Activated CD4-positive, alpha-beta T cell treated with anti-CD3 and anti-CD28 coated beads, Interleukin-2, amount 10 ng/mL, durations not matched to agents 7 days and 5 days (primary cell): Measurements from ENCODE around the gene IQSEC1. TPM values are rescaled to one million over a fixed set of nuclear protein-coding genes. Genes with fewer than 3 reads are reported as not detected.
A peak's percentile ranks its signal among the peaks of the same experiment; 100 is the strongest.

Source experiments
- CTCF ChIA-PET: fragments of 350-600 bp; sonication (Branson Sonifier 250); formaldehyde crosslinking; loops from one replicate; lab custom pipeline; 2021; ENCODE audit warnings: antibody characterized with exemption; lab: Charles Lee
- POLR2A ChIA-PET: fragments of 350-600 bp; sonication (Branson Sonifier 250); formaldehyde crosslinking; loops from one replicate; lab custom pipeline; 2021; ENCODE audit warnings: antibody characterized with exemption; lab: Charles Lee
- DNase-seq: peaks from one replicate; pipeline ENCODE4 v3.0.0-alpha.2; 2020
- H3K27ac Mint-ChIP-seq: one replicate; pipeline ENCODE4 v1.8.0; 2021; ENCODE audit warnings: mild to moderate bottlenecking, moderate library complexity, mixed read lengths
- H3K27me3 Mint-ChIP-seq: one replicate; pipeline ENCODE4 v1.8.0; 2021; ENCODE audit warnings: mixed read lengths
- H3K36me3 Mint-ChIP-seq: one replicate; pipeline ENCODE4 v1.8.0; 2021; ENCODE audit warnings: low read depth, mixed read lengths
- H3K4me1 Mint-ChIP-seq: one replicate; pipeline ENCODE4 v1.8.0; 2021; ENCODE audit warnings: mixed read lengths
- H3K4me3 Mint-ChIP-seq: one replicate; pipeline ENCODE4 v1.8.0; 2021; ENCODE audit warnings: mild to moderate bottlenecking, moderate library complexity, mixed read lengths
- H3K9me3 Mint-ChIP-seq: one replicate; pipeline ENCODE4 v1.8.0; 2021; ENCODE audit warnings: mixed read lengths
- total RNA-seq, 2 experiments: library from RNA; stranded (reverse); gene quantifications; one replicate each; pipeline ENCODE4 v1.2.3, GENCODE V29; 2021

IQSEC1 gene
- total RNA-seq, 2 experiments from 2014 or later = 58.2 to 70.4 TPM

DNA sequence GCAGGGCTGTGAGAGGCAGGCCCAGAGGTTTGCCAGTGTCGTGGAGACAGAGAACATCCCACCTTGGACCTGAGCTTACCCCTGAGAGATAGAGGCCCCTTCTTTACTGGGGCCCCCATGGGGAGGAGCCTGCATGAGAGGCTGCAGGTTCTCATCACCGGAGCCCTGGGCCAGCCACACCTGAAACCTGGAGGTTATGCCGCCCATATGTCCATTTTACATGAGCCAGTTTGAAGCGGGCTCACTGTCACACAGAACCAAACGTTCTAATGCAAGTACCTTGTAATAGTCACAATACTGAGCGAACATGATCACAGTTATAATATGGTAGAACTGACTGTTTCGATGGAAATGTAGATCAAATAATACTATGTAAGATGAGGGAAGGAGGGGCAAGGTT, 6.3 kb upstream of the IQSEC1 start:
- no peak for DNase-seq
- no peak overlapping the region for H3K4me3 Mint-ChIP-seq
- H3K9me3 Mint-ChIP-seq = no peaks in the 10 kb centered on the region
- peaks cover 31% of the 10 kb centered on the region for H3K27me3 Mint-ChIP-seq
- H3K27ac Mint-ChIP-seq = no peak overlapping the region
- peaks cover 20% of the 10 kb centered on the region for H3K4me1 Mint-ChIP-seq
- H3K36me3 Mint-ChIP-seq = no peaks in the 10 kb centered on the region
- POLR2A ChIA-PET = no interaction called here
- CTCF ChIA-PET = interaction anchor here (4.1 kb wide), 1 partner anchor 12 kb away, joined by 18 read pairs; no protein-coding TSS in a partner anchor

DNA sequence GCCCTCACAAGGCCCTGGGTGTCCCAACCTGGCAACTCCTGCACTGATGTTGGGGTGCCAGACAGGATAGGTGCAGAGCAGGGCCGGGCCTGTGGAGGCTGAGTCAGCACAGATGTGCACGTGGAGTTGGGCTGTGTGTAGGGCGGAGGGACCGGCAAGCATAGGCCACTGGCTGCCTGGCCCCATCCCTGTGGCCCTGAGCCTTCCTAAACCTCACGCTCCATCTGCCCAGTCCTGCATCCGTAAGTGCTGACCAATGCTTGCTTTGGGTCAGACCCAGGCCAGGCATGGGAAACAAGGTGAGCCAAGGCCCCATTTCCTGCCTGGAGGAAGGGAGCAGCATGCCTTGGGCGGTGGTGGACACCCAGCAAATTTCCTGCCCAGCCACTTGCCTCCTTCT, 5.8 kb upstream of the IQSEC1 start:
- POLR2A ChIA-PET = no interaction called here
- CTCF ChIA-PET = no interaction called here
- no peak overlapping the region for H3K4me3 Mint-ChIP-seq
- DNase-seq = no peak
- peaks cover 36% of the 10 kb centered on the region for H3K27me3 Mint-ChIP-seq
- peaks cover 22% of the 10 kb centered on the region for H3K4me1 Mint-ChIP-seq
- H3K27ac Mint-ChIP-seq = peak overlapping the region; percentile 63
- no peaks in the 10 kb centered on the region for H3K9me3 Mint-ChIP-seq
- H3K36me3 Mint-ChIP-seq = no peaks in the 10 kb centered on the region

DNA sequence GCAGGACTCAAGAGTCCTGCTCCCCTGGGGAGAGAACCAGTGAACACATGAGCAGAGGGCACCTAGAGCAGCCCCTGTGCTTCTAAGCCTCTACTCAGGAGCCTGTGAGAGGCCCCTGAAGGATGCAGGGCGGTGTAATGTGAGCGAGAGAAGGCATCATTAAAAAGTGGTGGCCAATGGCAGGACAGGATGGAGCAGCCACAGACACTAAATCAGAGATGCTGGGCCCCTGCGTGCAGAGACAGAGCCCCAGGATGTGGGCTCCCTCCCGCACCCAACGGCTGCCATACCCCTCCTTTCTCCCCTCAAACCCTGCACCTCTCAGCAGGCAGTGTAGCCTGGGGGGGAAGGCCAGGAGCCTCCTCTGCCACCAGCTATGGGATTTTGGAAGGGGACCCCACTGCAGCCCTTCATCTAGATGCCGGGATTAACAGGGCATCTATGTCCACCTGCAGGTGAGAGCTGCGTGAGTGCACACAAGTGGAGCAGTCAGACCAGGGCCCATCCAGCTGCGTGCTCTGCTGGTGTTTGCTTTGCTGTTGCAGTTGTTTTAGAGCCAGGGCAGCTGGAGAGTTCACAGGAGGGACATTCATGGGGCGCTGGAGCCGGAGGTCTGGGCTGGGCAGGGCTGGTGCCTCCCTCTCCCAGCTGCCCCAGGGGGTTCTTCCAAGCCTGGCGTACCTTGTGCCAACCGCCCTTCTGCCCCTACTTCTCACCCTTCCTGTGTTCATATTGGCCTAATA, 5.1 kb upstream of the IQSEC1 start:
- H3K27ac Mint-ChIP-seq = peak overlapping the region; percentile 63
- ChIA-PET CTCF (no interaction called here), POLR2A (no interaction called here)
- DNase-seq = peak; percentile 26
- no peak overlapping the region for H3K4me3 Mint-ChIP-seq
- peaks cover 28% of the 10 kb centered on the region for H3K4me1 Mint-ChIP-seq
- H3K36me3 Mint-ChIP-seq = no peaks in the 10 kb centered on the region
- H3K27me3 Mint-ChIP-seq = peaks cover 41% of the 10 kb centered on the region
- no peaks in the 10 kb centered on the region for H3K9me3 Mint-ChIP-seq

DNA sequence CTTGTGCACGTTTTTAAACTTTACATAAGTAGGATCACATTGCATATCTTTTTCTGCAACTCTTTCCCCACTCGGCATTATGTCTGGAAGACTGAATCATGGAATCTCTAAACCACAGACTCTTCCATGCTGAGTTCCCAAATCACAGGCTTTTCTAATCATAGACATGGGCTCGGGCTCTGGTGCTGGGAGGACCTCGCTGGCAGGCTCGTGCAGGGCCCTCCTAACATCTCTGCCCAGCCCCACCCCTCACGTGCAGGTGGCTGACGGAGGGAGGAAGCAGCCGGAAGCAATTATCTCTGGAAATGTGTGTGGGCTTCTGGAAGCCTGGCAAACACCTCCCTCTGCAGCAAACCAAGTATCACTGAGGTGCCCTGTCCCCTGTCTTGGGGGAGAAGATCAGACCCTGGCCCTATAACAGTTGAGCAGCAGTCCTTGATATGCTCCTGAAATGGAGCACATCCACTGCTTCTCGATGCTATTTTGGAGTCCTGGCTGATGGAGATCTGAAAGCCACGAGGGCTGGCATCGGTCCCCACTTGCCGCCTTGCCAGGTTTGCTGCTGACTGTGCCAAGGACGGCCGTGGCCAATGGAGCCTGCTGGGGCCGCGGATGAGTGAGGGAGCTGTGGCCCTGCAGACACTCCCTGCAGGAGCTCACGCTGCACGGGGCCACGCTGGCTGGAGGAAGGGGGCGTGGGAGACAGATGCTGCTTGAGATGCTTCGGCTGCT, 4.4 kb upstream of the IQSEC1 start:
- peak overlapping the region; percentile 43 for H3K27ac Mint-ChIP-seq
- H3K4me1 Mint-ChIP-seq = peaks cover 32% of the 10 kb centered on the region
- ChIA-PET CTCF (no interaction called here), POLR2A (no interaction called here)
- no peaks in the 10 kb centered on the region for H3K36me3 Mint-ChIP-seq
- no peak for DNase-seq
- H3K27me3 Mint-ChIP-seq = peaks cover 44% of the 10 kb centered on the region
- no peak overlapping the region for H3K4me3 Mint-ChIP-seq
- H3K9me3 Mint-ChIP-seq = no peaks in the 10 kb centered on the region

DNA sequence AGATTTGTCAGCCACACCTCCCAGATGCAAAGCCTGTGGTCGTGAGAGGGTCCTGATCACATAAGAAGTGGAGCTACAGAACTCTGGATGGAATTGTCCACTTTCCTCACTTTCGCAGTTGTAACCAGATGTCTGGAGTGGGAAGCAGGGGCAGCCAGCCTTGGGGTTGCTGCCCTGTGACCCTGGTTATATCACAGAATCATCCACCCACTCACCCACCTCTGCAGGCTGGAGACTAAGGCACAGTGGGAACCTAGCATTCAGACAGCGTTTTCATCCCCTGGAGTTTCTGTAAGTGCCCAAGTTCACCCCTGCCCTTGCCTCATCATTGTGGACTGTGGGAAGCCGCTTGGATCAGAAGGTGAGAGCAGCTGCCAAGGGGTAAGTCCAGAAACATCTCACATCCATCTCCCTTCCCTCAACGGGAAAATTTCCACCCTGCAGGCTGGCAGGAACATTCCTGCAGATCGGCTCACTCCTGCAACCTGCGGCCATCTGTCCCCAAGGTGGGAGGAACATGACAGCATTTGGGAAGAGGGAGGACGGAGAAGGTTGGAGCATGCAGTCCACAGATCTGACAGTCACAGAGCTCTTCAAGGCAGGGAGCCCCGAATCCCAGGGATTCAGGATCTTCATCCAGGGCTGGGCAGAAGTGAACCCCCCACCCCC, 2.9 kb upstream of the IQSEC1 start:
- H3K27me3 Mint-ChIP-seq = peaks cover 44% of the 10 kb centered on the region
- ChIA-PET CTCF (interaction anchor here (2.4 kb wide), 1 partner anchor 16 kb away, joined by 7 read pairs; no protein-coding TSS in a partner anchor), POLR2A (no interaction called here)
- no peak for DNase-seq
- H3K27ac Mint-ChIP-seq = no peak overlapping the region
- H3K4me3 Mint-ChIP-seq = no peak overlapping the region
- H3K4me1 Mint-ChIP-seq = peaks cover 41% of the 10 kb centered on the region
- H3K9me3 Mint-ChIP-seq = no peaks in the 10 kb centered on the region
- H3K36me3 Mint-ChIP-seq = no peaks in the 10 kb centered on the region

DNA sequence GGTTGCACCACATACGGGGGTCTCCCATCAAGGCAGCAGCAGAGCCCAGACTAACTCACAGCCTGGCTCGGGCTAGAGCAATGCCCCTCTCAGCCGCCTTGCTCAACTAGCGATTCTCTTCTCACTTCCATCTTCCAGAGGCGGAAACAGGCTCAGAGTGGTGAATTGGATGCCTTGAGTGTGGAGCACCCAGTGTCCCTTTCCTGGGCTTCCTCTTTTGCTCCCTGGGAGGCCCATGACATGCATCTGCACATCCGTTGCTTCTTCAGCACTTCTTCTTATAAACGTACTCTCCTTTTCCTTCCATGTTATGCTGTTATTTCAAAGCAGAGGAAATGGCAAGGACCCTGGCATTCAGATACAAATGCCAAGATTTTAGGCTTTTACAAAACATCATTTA, 2.1 kb upstream of the IQSEC1 start:
- no peaks in the 10 kb centered on the region for H3K9me3 Mint-ChIP-seq

DNA sequence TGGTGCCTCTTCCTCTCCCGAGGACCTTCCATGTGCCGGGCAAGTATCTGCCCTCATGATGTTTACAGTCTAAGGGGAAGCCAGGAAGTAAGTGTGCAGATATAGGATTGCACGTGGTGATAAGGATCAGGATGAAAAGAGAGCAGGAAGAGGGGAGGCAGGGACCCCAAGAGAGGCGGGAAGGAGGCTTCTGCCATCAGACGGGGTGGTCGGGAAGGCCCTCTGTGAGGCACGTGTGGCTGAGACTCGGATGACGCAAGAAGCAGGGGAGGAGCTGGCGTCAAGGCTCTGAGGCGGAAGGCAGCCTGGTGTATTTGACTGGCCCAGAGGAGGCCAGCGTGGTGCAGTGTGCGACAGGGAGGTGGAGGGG, 762 bp upstream of the IQSEC1 start:
- POLR2A ChIA-PET = no interaction called here
- DNase-seq = no peak
- Mint-ChIP-seq H3K36me3 (no peaks in the 10 kb centered on the region), H3K27ac (no peak overlapping the region), H3K27me3 (peaks cover 39% of the 10 kb centered on the region), H3K4me3 (peak overlapping the region; percentile 77), H3K4me1 (peaks cover 59% of the 10 kb centered on the region), H3K9me3 (no peaks in the 10 kb centered on the region)
- CTCF ChIA-PET = interaction anchor here (1.9 kb wide), 1 partner anchor 18 kb away, joined by 5 read pairs; no protein-coding TSS in a partner anchor

More for the DNA sequence above, 2.1 kb upstream of the IQSEC1 start:
- peaks cover 44% of the 10 kb centered on the region for H3K27me3 Mint-ChIP-seq
- no peak for DNase-seq
- ChIA-PET CTCF (interaction anchor here (2.4 kb wide), 1 partner anchor 17 kb away, joined by 7 read pairs; no protein-coding TSS in a partner anchor), POLR2A (no interaction called here)
- no peaks in the 10 kb centered on the region for H3K36me3 Mint-ChIP-seq
- H3K4me3 Mint-ChIP-seq = no peak overlapping the region
- H3K4me1 Mint-ChIP-seq = peaks cover 48% of the 10 kb centered on the region
- H3K27ac Mint-ChIP-seq = no peak overlapping the region

DNA sequence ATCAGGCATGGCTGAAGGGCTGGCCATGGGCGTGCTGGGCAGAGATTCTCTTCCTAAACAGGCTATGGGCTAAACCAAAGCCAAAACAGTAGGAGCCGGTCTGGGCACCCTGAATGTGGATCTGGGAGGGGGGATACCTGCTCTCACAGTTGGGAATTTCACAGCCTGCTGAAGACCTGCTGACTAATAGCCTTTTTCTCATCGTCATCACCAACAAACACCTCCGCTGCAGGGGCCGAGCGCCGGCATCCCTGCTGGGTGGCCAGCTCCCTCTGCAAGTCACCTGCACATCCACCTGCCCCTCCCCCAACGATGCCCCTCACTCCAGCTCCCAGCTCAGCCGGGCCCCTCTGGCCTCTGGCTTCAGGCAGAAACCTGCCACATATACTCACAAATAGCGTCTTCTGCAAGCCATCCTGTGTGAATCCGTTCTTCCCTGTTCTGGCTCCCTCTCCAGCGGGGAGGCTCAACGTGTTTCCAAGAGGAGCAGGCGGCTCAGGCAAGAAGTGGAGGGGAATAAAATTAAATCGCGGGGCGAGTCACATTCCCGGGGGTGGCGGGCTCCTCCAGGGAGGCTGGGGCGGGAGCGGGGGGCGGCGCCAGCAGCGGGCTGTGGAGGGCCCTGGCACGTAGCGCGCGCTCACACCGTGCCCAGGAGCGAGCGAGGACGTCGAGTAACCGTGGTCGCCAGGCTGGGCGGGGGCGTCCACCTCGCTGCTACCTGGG, 466 bp downstream of the IQSEC1 start:
- H3K4me1 Mint-ChIP-seq = peaks cover 56% of the 10 kb centered on the region
- peak overlapping the region; percentile 77 for H3K4me3 Mint-ChIP-seq

DNA sequence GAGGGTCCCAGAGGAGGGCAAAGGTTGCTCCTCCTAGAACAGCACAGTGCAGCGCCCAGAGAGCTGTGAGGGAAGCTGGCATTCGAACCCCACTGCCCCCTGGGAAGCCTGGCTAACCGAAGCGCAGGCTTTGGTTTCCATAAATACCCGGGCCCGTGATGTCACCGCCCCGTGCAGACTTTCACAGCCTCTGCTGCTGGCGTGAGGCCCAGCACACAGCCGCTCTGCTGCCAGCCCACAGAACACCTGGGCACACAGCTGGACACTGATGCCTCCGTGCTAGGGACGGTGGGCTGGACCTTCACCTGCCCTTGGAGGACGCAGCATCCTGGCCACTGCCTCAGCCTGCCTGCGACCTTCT, 1.0 kb downstream of the IQSEC1 start:
- ChIA-PET CTCF (interaction anchor here (0.6 to 1.4 kb wide), 2 partner anchors 16 to 123 kb away, joined by 3 read pairs; no protein-coding TSS in a partner anchor), POLR2A (no interaction called here)
- DNase-seq = no peak
- Mint-ChIP-seq H3K27me3 (peaks cover 37% of the 10 kb centered on the region), H3K9me3 (no peaks in the 10 kb centered on the region), H3K4me3 (peak overlapping the region; percentile 77), H3K36me3 (peaks cover 4% of the 10 kb centered on the region), H3K4me1 (peaks cover 50% of the 10 kb centered on the region), H3K27ac (peak overlapping the region; percentile 46)

More for the DNA sequence above, 466 bp downstream of the IQSEC1 start:
- Mint-ChIP-seq H3K36me3 (peaks cover 4% of the 10 kb centered on the region), H3K9me3 (no peaks in the 10 kb centered on the region), H3K27ac (peak overlapping the region; percentile 78), H3K27me3 (peaks cover 39% of the 10 kb centered on the region)
- no peak for DNase-seq
- CTCF ChIA-PET = interaction anchor here (1.4 to 1.9 kb wide), 2 partner anchors 17 to 19 kb away, joined by 3 to 5 read pairs; no protein-coding TSS in a partner anchor
- POLR2A ChIA-PET = no interaction called here

DNA sequence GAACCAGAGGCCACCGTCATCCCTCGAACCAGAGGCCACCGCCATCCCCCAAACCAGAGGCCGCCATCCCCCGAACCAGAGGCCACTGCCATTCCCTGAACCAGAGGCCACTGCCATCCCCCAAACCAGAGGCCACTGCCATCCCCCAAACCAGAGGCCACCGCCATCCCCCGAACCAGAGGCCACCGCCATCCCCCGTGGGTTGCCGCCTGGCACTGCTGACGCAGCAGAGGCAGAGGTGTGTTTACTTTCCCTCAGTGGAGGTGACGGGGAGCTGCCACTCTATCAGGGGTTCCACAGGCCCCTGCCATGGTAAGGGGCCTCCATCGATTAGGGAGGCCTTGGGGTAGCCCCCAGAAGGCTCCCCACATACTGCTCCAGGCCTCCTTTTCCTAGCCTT, 1.5 kb downstream of the IQSEC1 start:
- ChIA-PET CTCF (interaction anchor here (0.6 to 1.4 kb wide), 5 partner anchors 10 to 123 kb away, joined by 3 to 4 read pairs (median 3); no protein-coding TSS in a partner anchor), POLR2A (no interaction called here)
- H3K4me1 Mint-ChIP-seq = peaks cover 53% of the 10 kb centered on the region
- no peaks in the 10 kb centered on the region for H3K9me3 Mint-ChIP-seq
- peaks cover 4% of the 10 kb centered on the region for H3K36me3 Mint-ChIP-seq
- DNase-seq = no peak
- peak overlapping the region; percentile 77 for H3K4me3 Mint-ChIP-seq
- peak overlapping the region; percentile 74 for H3K27ac Mint-ChIP-seq
- H3K27me3 Mint-ChIP-seq = peaks cover 33% of the 10 kb centered on the region

DNA sequence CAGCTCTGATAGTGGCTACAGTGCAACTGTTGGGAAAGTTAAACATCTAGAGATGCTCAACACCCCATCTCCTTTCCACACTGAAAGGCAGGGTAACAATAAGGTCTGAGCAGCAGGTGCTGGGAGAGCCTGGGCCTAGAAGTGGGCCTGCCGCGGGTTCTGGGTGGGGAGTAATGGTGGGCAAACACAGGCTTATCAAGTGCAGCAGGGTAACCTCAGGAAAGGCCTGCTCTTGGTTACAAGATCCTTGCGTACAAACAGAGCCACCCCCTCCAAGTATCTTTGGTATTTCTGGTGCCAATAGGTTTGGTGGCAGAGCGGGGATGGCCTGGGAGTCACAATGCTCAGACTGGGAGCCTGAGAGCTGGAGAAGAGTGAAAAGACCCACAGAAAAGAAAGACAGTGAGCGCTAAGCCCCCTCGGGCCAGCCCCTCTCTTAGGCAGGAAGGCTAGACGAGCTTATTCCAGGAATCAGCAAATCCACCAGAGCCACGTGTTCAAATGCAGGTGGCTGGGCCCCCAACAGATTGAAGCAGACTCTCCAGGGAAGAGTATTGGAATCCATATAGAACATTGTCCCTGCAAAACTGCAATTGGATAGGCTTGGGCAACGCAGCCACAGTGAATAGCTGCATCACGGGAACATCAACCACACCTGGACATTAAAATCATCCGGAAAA, 2.7 kb downstream of the IQSEC1 start:
- DNase-seq = no peak
- Mint-ChIP-seq H3K27ac (peak overlapping the region; percentile 96), H3K4me1 (peaks cover 62% of the 10 kb centered on the region), H3K9me3 (no peaks in the 10 kb centered on the region), H3K36me3 (peaks cover 4% of the 10 kb centered on the region), H3K27me3 (peaks cover 23% of the 10 kb centered on the region), H3K4me3 (peak overlapping the region; percentile 17)
- ChIA-PET POLR2A (no interaction called here), CTCF (interaction anchor here (0.6 to 1.3 kb wide), 4 partner anchors 11 to 76 kb away, joined by 3 to 4 read pairs (median 3); no protein-coding TSS in a partner anchor)

DNA sequence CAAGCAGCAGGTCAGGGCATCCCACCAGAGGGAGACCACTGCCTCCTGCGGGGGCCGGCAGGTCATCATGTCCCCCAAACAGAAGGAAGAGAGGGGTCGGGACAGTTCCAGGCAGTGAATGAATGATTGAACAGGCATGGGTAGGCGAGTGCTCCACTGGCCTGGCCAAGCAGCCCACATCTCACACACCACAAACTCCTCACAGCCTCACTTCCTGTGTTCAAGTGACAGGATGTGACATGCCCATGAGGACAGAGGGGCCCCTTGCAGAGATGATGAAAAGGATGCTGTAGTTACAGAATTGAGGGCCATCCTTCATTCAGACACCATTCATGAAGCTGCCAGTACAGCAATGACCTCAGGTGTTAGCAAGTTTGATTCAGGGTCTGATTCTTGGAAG, 3.7 kb downstream of the IQSEC1 start:
- no peaks in the 10 kb centered on the region for H3K9me3 Mint-ChIP-seq
- peak overlapping the region; percentile 96 for H3K27ac Mint-ChIP-seq
- peak overlapping the region; percentile 17 for H3K4me3 Mint-ChIP-seq
- peaks cover 68% of the 10 kb centered on the region for H3K4me1 Mint-ChIP-seq
- H3K36me3 Mint-ChIP-seq = peaks cover 4% of the 10 kb centered on the region
- DNase-seq = peak; percentile 76
- peaks cover 13% of the 10 kb centered on the region for H3K27me3 Mint-ChIP-seq
- ChIA-PET POLR2A (no interaction called here), CTCF (no interaction called here)
